Body of pancreas (tissue), 4 donors: ENCODE measurements around the gene IL17RE.
"Not testable (repeated sequence)": the region's sequence is repeated elsewhere in the genome, so short reads cannot be mapped to it uniquely, and the experiment has no call there.

Experiments
- CTCF ChIP-seq, 7 experiments: fragments of 450-650 bp in 4 of 7; fragments of 200-600 bp in 3 of 7; sonication (generic) in 3 of 7; IDR thresholded peaks; one replicate each; pipeline ENCODE4 v1.5.1; 2016 to 2019; ENCODE audit warnings: antibody characterized with exemption in 7 of 7
- POLR2A ChIP-seq, 3 donors: fragments of 450-650 bp; IDR thresholded peaks; one replicate each; pipeline ENCODE4 v1.6.1; 2016; ENCODE audit warnings: antibody characterized with exemption in 3 of 3, mild to moderate bottlenecking in 2 of 3

- not testable (repeated sequence) for TF ChIP-seq CTCF, POLR2A (IDR thresholded peaks at IDR 0.05)
Observed at GRCh38 chr3:9872067-9872466, 30.6 kb upstream of the IL17RE start.
